Measurements from ENCODE around the gene STK38L.

GRCh38 chr12:27289414-27289813 is 45.3 kb downstream of the STK38L start:
- TF ChIP-seq REST (IDR thresholded peaks at IDR 0.05), result no peak
- TF ChIP-seq SREBF2 (IDR thresholded peaks at IDR 0.05), result no peak
- TF ChIP-seq CTCF (IDR thresholded peaks at IDR 0.05), result no peak
- TF ChIP-seq RFX5 (IDR thresholded peaks at IDR 0.05), result no peak
- no peak for TF ChIP-seq POLR2A (IDR thresholded peaks at IDR 0.05; ENCODE audit: low read length)
- TF ChIP-seq USF2 (IDR thresholded peaks at IDR 0.05), result no peak
- no peak for TF ChIP-seq FOSL2 (IDR thresholded peaks at IDR 0.05)
- TF ChIP-seq FOSL2 (CRISPR knock-in tag; IDR thresholded peaks at IDR 0.05), result no peak
- no peak for TF ChIP-seq KDM5A (IDR thresholded peaks at IDR 0.05)
- TF ChIP-seq JUN (IDR thresholded peaks at IDR 0.05), result no peak

All from A549 (cell line).